Measurements from ENCODE around the gene JAGN1.
"Not testable (repeated sequence)": the region's sequence is repeated elsewhere in the genome, so short reads cannot be mapped to it uniquely, and the experiment has no call there.

JAGN1 gene

GRCh38 chr3:9897408-9898372 is 7.3 kb downstream of the JAGN1 start:
- H3K4me3 ChIP-seq (ENCODE audit: low read length): no peak overlapping the region
- no peak overlapping the region for H3K27ac ChIP-seq (ENCODE audit: low read length)
- peaks cover 6% of the 10 kb centered on the region for H3K36me3 ChIP-seq (ENCODE audit: control insufficient read depth, insufficient read depth, low read length)
- H3K9me3 ChIP-seq (ENCODE audit: control insufficient read depth, insufficient read depth, low read length): no peaks in the 10 kb centered on the region
- H3K4me1 ChIP-seq (ENCODE audit: control insufficient read depth, insufficient read depth, low read length): peaks cover 2% of the 10 kb centered on the region
- WGBS (ENCODE audit: insufficient coverage, insufficient read length): no CpG with 5 or more reads among the region's 4 CpGs
- no peak for DNase-seq (ENCODE audit: low read depth, low spot score)
- H3K27me3 ChIP-seq (ENCODE audit: control insufficient read depth, insufficient read depth, low read length): no peaks in the 10 kb centered on the region

DNA sequence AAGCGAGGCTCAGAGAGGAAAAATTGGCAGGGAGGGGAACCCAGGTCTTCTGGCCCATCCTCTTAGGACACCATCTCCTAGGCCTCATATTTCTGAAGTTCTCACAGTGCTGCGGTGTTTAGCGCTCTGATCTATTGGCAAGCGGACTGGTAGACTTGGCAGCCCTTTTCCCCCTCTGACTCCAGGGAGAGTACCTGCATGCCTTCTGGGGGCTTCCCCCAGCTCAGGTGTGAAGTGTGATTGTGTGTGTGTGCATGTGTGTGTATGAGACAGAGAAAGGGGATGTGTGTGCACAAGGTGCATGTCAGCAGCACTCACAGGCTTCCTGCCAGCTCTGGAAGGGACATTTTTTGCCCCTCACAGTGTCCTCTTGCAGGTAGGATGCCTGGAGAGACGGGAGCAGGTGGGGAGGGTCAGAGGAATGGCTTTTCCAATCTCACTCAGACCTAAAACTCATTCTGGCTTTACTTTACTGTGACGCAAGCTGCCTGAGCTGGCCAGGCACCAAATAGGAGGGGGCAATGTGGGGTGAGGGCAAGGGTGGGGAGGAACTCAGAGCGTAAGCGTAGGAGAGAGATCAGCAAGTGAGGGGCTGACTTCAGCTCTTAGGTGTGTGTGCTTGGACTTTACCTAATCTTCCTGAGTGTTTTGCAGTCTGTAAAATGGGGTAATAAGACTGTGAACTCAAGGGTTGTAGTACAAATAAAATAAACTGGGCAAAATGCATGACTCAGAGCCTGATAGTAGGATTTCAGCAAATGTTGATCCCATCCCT is 8.2 kb downstream of the JAGN1 start:
- Histone ChIP-seq H3K27ac (ENCODE audit: low read length) (no peak overlapping the region), H3K4me3 (ENCODE audit: low read length) (no peak overlapping the region), H3K36me3 (ENCODE audit: control insufficient read depth, insufficient read depth, low read length) (no peaks in the 10 kb centered on the region), H3K4me1 (ENCODE audit: control insufficient read depth, insufficient read depth, low read length) (peaks cover 5% of the 10 kb centered on the region), H3K9me3 (ENCODE audit: control insufficient read depth, insufficient read depth, low read length) (no peaks in the 10 kb centered on the region), H3K27me3 (ENCODE audit: control insufficient read depth, insufficient read depth, low read length) (no peaks in the 10 kb centered on the region)
- WGBS (ENCODE audit: insufficient coverage, insufficient read length): no CpG with 5 or more reads among the region's 8 CpGs
- no peak for DNase-seq (ENCODE audit: low read depth, low spot score)

GRCh38 chr3:9899289-9899791 is 8.9 kb downstream of the JAGN1 start:
- no peaks in the 10 kb centered on the region for H3K9me3 ChIP-seq (ENCODE audit: control insufficient read depth, insufficient read depth, low read length)
- no peaks in the 10 kb centered on the region for H3K36me3 ChIP-seq (ENCODE audit: control insufficient read depth, insufficient read depth, low read length)
- 100% methylated on average over 1 of the region's 3 CpGs for WGBS (ENCODE audit: insufficient coverage, insufficient read length)
- no peak overlapping the region for H3K4me3 ChIP-seq (ENCODE audit: low read length)
- H3K27ac ChIP-seq (ENCODE audit: low read length): no peak overlapping the region
- no peak for DNase-seq (ENCODE audit: low read depth, low spot score)
- no peaks in the 10 kb centered on the region for H3K27me3 ChIP-seq (ENCODE audit: control insufficient read depth, insufficient read depth, low read length)
- peaks cover 5% of the 10 kb centered on the region for H3K4me1 ChIP-seq (ENCODE audit: control insufficient read depth, insufficient read depth, low read length)

GRCh38 chr3:9900965-9901415 is 10.6 kb downstream of the JAGN1 start:
- H3K27me3 ChIP-seq (ENCODE audit: control insufficient read depth, insufficient read depth, low read length); H3K9me3 ChIP-seq (ENCODE audit: control insufficient read depth, insufficient read depth, low read length); DNase-seq (ENCODE audit: low read depth, low spot score); H3K4me3 ChIP-seq (ENCODE audit: low read length); H3K36me3 ChIP-seq (ENCODE audit: control insufficient read depth, insufficient read depth, low read length); H3K27ac ChIP-seq (ENCODE audit: low read length); H3K4me1 ChIP-seq (ENCODE audit: control insufficient read depth, insufficient read depth, low read length): not testable (repeated sequence)
- no CpG with 5 or more reads among the region's 6 CpGs for WGBS (ENCODE audit: insufficient coverage, insufficient read length)

DNA sequence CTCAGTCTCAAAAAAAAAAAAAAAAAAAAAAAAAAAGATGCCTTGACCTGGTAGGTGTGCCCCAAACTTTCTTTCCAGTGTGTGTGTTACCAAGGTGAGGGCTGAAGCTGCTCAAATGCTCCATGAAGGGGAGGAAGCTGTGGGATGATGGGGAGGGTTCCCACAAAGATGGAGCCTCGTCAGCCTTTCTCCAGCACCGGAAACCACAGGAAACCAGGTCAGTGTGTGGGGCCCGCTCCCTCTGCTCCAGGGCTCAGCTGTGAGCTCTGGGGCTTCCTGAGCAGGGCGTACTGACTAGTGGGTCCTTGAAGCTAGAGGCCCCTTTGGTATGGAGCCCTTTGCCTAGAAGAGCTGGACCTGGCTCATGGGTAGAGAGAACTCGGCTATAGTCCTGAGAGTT is 11.6 kb downstream of the JAGN1 start:
- Histone ChIP-seq H3K4me1 (ENCODE audit: control insufficient read depth, insufficient read depth, low read length) (peaks cover 5% of the 10 kb centered on the region), H3K36me3 (ENCODE audit: control insufficient read depth, insufficient read depth, low read length) (no peaks in the 10 kb centered on the region), H3K27ac (ENCODE audit: low read length) (no peak overlapping the region), H3K27me3 (ENCODE audit: control insufficient read depth, insufficient read depth, low read length) (no peaks in the 10 kb centered on the region), H3K4me3 (ENCODE audit: low read length) (no peak overlapping the region), H3K9me3 (ENCODE audit: control insufficient read depth, insufficient read depth, low read length) (no peaks in the 10 kb centered on the region)
- DNase-seq (ENCODE audit: low read depth, low spot score): no peak
- no CpG with 5 or more reads among the region's 5 CpGs for WGBS (ENCODE audit: insufficient coverage, insufficient read length)

- peaks cover 5% of the 10 kb centered on the region for H3K4me1 ChIP-seq (ENCODE audit: control insufficient read depth, insufficient read depth, low read length)
- no peaks in the 10 kb centered on the region for H3K9me3 ChIP-seq (ENCODE audit: control insufficient read depth, insufficient read depth, low read length)
- no peak within 1 kb of the TSS for H3K4me3 ChIP-seq (ENCODE audit: low read length)
- WGBS (ENCODE audit: insufficient coverage, insufficient read length): no CpG with 5 or more reads among the region's 13 CpGs
- no peaks in the 10 kb centered on the region for H3K36me3 ChIP-seq (ENCODE audit: control insufficient read depth, insufficient read depth, low read length)
- no peaks in the 10 kb centered on the region for H3K27me3 ChIP-seq (ENCODE audit: control insufficient read depth, insufficient read depth, low read length)
- no peak for DNase-seq (ENCODE audit: low read depth, low spot score)
- H3K27ac ChIP-seq (ENCODE audit: low read length): no peak within 1 kb of the TSS
Observed at GRCh38 chr3:9902372-9903237, 12.2 kb downstream of the JAGN1 start, which contains the start of gene IL17RE. IL17RE (plus strand) TSS chr3:9902848; CDS start chr3:9902933, 85 bp downstream.

GRCh38 chr3:9903238-9903624 is 12.8 kb downstream of the JAGN1 start:
- Histone ChIP-seq H3K4me3 (ENCODE audit: low read length) (no peak overlapping the region), H3K27ac (ENCODE audit: low read length) (no peak overlapping the region), H3K36me3 (ENCODE audit: control insufficient read depth, insufficient read depth, low read length) (no peaks in the 10 kb centered on the region), H3K27me3 (ENCODE audit: control insufficient read depth, insufficient read depth, low read length) (no peaks in the 10 kb centered on the region), H3K4me1 (ENCODE audit: control insufficient read depth, insufficient read depth, low read length) (peaks cover 5% of the 10 kb centered on the region), H3K9me3 (ENCODE audit: control insufficient read depth, insufficient read depth, low read length) (no peaks in the 10 kb centered on the region)
- no CpG with 5 or more reads among the region's 4 CpGs for WGBS (ENCODE audit: insufficient coverage, insufficient read length)
- DNase-seq (ENCODE audit: low read depth, low spot score): no peak

DNA sequence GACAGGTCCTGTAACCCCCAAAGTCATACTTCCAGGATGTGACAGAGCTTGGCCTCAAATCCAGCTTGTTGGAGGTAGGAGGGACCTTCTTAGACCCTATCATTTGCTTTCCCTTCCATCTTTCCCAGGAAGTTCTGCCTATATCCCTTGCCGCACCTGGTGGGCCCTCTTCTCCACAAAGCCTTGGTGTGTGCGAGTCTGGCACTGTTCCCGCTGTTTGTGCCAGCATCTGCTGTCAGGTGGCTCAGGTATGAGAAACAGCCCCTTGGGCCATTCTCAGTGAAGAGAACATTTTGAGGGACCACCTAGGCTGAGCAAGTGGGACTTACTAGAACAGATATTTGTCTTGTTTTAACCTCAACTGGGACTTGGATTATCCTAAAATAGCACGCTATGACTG is 13.5 kb downstream of the JAGN1 start:
- H3K27ac ChIP-seq (ENCODE audit: low read length): no peak overlapping the region
- peaks cover 5% of the 10 kb centered on the region for H3K4me1 ChIP-seq (ENCODE audit: control insufficient read depth, insufficient read depth, low read length)
- no CpG with 5 or more reads among the region's 4 CpGs for WGBS (ENCODE audit: insufficient coverage, insufficient read length)
- H3K36me3 ChIP-seq (ENCODE audit: control insufficient read depth, insufficient read depth, low read length): no peaks in the 10 kb centered on the region
- no peak overlapping the region for H3K4me3 ChIP-seq (ENCODE audit: low read length)
- no peaks in the 10 kb centered on the region for H3K9me3 ChIP-seq (ENCODE audit: control insufficient read depth, insufficient read depth, low read length)
- no peaks in the 10 kb centered on the region for H3K27me3 ChIP-seq (ENCODE audit: control insufficient read depth, insufficient read depth, low read length)
- DNase-seq (ENCODE audit: low read depth, low spot score): no peak

GRCh38 chr3:9906480-9906879 is 16.1 kb downstream of the JAGN1 start:
- DNase-seq (ENCODE audit: low read depth, low spot score): no peak
- no peak overlapping the region for H3K4me3 ChIP-seq (ENCODE audit: low read length)
- H3K4me1 ChIP-seq (ENCODE audit: control insufficient read depth, insufficient read depth, low read length): peaks cover 5% of the 10 kb centered on the region
- no peaks in the 10 kb centered on the region for H3K27me3 ChIP-seq (ENCODE audit: control insufficient read depth, insufficient read depth, low read length)
- no CpG with 5 or more reads among the region's 5 CpGs for WGBS (ENCODE audit: insufficient coverage, insufficient read length)
- no peak overlapping the region for H3K27ac ChIP-seq (ENCODE audit: low read length)
- no peaks in the 10 kb centered on the region for H3K36me3 ChIP-seq (ENCODE audit: control insufficient read depth, insufficient read depth, low read length)
- no peaks in the 10 kb centered on the region for H3K9me3 ChIP-seq (ENCODE audit: control insufficient read depth, insufficient read depth, low read length)

DNA sequence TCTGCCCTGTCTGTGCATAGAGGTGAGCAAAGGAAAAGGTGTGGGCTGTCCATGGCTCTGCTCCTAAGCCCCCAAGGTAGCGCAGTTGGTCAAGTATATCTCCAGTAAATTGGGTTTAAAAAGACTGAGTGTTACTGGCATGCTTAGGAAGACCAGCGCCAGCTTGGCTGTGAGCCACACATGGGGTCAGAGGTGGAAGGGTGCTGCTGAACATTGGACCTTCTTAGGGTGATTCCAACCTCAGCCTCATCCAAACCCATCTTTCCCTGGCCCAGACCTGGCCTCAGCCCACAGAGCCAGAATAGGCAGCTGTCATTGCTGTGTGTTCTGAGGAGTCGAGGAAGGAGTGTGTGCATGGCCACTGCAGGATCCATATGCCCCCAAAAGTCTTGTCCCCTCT is 17.9 kb downstream of the JAGN1 start:
- Histone ChIP-seq H3K9me3 (ENCODE audit: control insufficient read depth, insufficient read depth, low read length) (no peaks in the 10 kb centered on the region), H3K27me3 (ENCODE audit: control insufficient read depth, insufficient read depth, low read length) (no peaks in the 10 kb centered on the region), H3K27ac (ENCODE audit: low read length) (no peak overlapping the region), H3K4me1 (ENCODE audit: control insufficient read depth, insufficient read depth, low read length) (no peaks in the 10 kb centered on the region), H3K36me3 (ENCODE audit: control insufficient read depth, insufficient read depth, low read length) (no peaks in the 10 kb centered on the region), H3K4me3 (ENCODE audit: low read length) (no peak overlapping the region)
- no peak for DNase-seq (ENCODE audit: low read depth, low spot score)
- no CpG with 5 or more reads among the region's 3 CpGs for WGBS (ENCODE audit: insufficient coverage, insufficient read length)

All from iPS DF 6.9 (cell line).